ENCODE measurements around the gene EPS15. TPM values are rescaled to one million over a fixed set of nuclear protein-coding genes. Genes with fewer than 3 reads are reported as not detected.

The EPS15 gene
- total and polyA plus RNA-seq, 10 of the 15 experiments (the other 5 are each of a cell fraction or from before 2014, with no cell fraction given): 24.7 to 87.8 (median 56.3) TPM

GRCh38 chr1:51504806-51505525 lies 14.1 kb downstream of the EPS15 start (continued):
- TF ChIP-seq CHD4 (IDR thresholded peaks at IDR 0.05) (no peak), NRF1 (conservative IDR thresholded peaks at IDR 0.05; ENCODE audit: low read depth, low read length) (no peak), IKZF2 (IDR thresholded peaks at IDR 0.05) (peak; percentile 73 to 81), E2F4 (IDR thresholded peaks at IDR 0.05; ENCODE audit: low read depth, low read length) (no peak), SUPT20H (IDR thresholded peaks at IDR 0.05; ENCODE audit: borderline replicate concordance, control insufficient read depth, low read depth, low read length) (no peak), FOXK2 (IDR thresholded peaks at IDR 0.05) (no peak), REST (IDR thresholded peaks at IDR 0.05; ENCODE audit: low read depth, low read length) (no peak), BCL11A (IDR thresholded peaks at IDR 0.05; ENCODE audit: low read depth, low read length) (peak; percentile 24; the same call in 1 of the 2 replicates), CEBPB (IDR thresholded peaks at IDR 0.05; ENCODE audit: borderline replicate concordance in 1 of 2, low read depth in 2 of 2, low read length in 2 of 2) (0 out of 4 replicates have a peak, but pooled peaks of 1 of the 2 experiments have one; percentile 19), HDAC2 (IDR thresholded peaks at IDR 0.05) (no peak), NBN (IDR thresholded peaks at IDR 0.05) (peak; percentile 90), RAD51 (IDR thresholded peaks at IDR 0.05) (peak; percentile 43; the same call in 1 of the 2 replicates), LARP7 (IDR thresholded peaks at IDR 0.05) (no peak), RCOR1 (conservative IDR thresholded peaks at IDR 0.05; ENCODE audit: low read depth, low read length) (no peak), TCF3 (IDR thresholded peaks at IDR 0.05; ENCODE audit: borderline replicate concordance, insufficient read depth, low read depth, low read length) (no peak), SMAD1 (IDR thresholded peaks at IDR 0.05; ENCODE audit: low read depth, partially characterized antibody) (peak; percentile 39), NKRF (conservative IDR thresholded peaks at IDR 0.05) (no peak), HDGF (IDR thresholded peaks at IDR 0.05) (peak; percentile 75; the same call in 1 of the 2 replicates), TCF12 (IDR thresholded peaks at IDR 0.05; ENCODE audit: low read depth, low read length) (no peak), SPI1 (IDR thresholded peaks at IDR 0.05; ENCODE audit: borderline replicate concordance, insufficient read depth, low read depth, low read length) (peak; percentile 57; the same call in 1 of the 2 replicates), RELB (IDR thresholded peaks at IDR 0.05; ENCODE audit: low read depth) (peak; percentile 98), ZNF384 (IDR thresholded peaks at IDR 0.05; ENCODE audit: borderline replicate concordance, low read depth, low read length) (peak; percentile 81), ATF7 (IDR thresholded peaks at IDR 0.05; ENCODE audit: low read depth) (peak; percentile 54)
